Ovary (tissue), 3 donors: Measurements from ENCODE around the gene SLC39A5.

Experiments used
- CTCF ChIP-seq, 3 donors: fragments of 450-650 bp in 2 of 3; fragments of 200-600 bp in 1 of 3; IDR thresholded peaks; one replicate each; pipeline versions ENCODE4 v1.5.1 to v1.8.0; 2016 to 2022; ENCODE audit warnings: antibody characterized with exemption in 3 of 3, mild to moderate bottlenecking in 1 of 3
- EP300 ChIP-seq: sonication (generic); formaldehyde crosslinking; IDR thresholded peaks from one replicate; pipeline ENCODE4 v1.6.1; 2017; ENCODE audit warnings: antibody characterized with exemption
- POLR2A ChIP-seq: fragments of 450-650 bp; IDR thresholded peaks from one replicate; pipeline ENCODE4 v1.6.1; 2017; ENCODE audit warnings: antibody characterized with exemption, mild to moderate bottlenecking, moderate library complexity
- donor health status: DM: no; HTN: no; CAD: no.

GRCh38 chr12:56229916-56230431, at the start of gene SLC39A5:
- TF ChIP-seq EP300 (no peak), CTCF (IDR thresholded peaks at IDR 0.05) (no peak), POLR2A (no peak)
